GM12878 (cell line): ENCODE data around the gene GPR107. TPM values are rescaled to one million over a fixed set of nuclear protein-coding genes. Genes with fewer than 3 reads are reported as not detected.

Experiments used
- ATAC-seq: fragments of 200-7000 bp; cut with Tn5 transposase; 3 replicates; pipeline ENCODE4 v1.9.1; 2020; ENCODE audit warnings: mild to moderate bottlenecking, moderate library complexity
- BruUV-seq: library from RNA; stranded (reverse); fragments of 400-500 nt; replicated peaks from 2 replicates; lab custom pipeline; 2021; lab: Mats Ljungman, UMichigan
- CTCF ChIA-PET: fragments of 300-600 bp; sonication (Branson Sonifier 250); formaldehyde crosslinking; extraction: SDS; loops from one replicate; lab custom pipeline; 2021; ENCODE audit warnings: inconsistent platforms; lab: Yijun Ruan, JAX
- POLR2A ChIA-PET: fragments of 350-600 bp; formaldehyde crosslinking; extraction: SDS; loops from one replicate; lab custom pipeline; 2021; ENCODE audit warnings: inconsistent platforms; lab: Charles Lee
- RAD21 ChIA-PET: fragments of 300-600 bp; sonication (Branson Sonifier 250); formaldehyde crosslinking; loops from one replicate; lab custom pipeline; 2023; ENCODE audit warnings: antibody characterized with exemption; ENCODE audit not compliant: unreplicated experiment; lab: Charles Lee
- SMC1A ChIA-PET: fragments of 300-600 bp; sonication (Branson Sonifier 250); formaldehyde crosslinking; loops from one replicate; lab custom pipeline; 2023; ENCODE audit not compliant: unreplicated experiment, uncharacterized antibody; lab: Charles Lee
- DNase-seq: peaks from one replicate; pipeline ENCODE4 v3.0.0-alpha.2; 2011; ENCODE audit warnings: low read depth, low spot score
- FAIRE-seq: peaks from 3 replicates; lab custom pipeline; 2011; peaks lifted over from hg19 to GRCh38; lab: Jason Lieb, UNC
- H2AFZ ChIP-seq: 2 replicates; pipeline ENCODE4 v1.6.0; 2011; ENCODE audit warnings: low read depth, low read length, control low read depth; ENCODE audit not compliant: control insufficient read depth
- H3K27ac ChIP-seq: 2 replicates; pipeline ENCODE4 v1.5.1; 2011; ENCODE audit warnings: control low read depth; ENCODE audit not compliant: control insufficient read depth, insufficient read depth
- H3K27me3 ChIP-seq, 2 experiments: replicated peaks in 1 of 2; 2 replicates each; pipeline versions ENCODE4 v1.6.0 to v1.6.1; 2011; ENCODE audit warnings: low read length in 1 of 2; ENCODE audit not compliant: control insufficient read depth in 2 of 2, insufficient read depth in 2 of 2
- H3K36me3 ChIP-seq, 2 experiments: 2 replicates each; pipeline ENCODE4 v1.5.1; 2011; ENCODE audit warnings: low read length in 1 of 2; ENCODE audit not compliant: control insufficient read depth in 2 of 2, insufficient read depth in 2 of 2
- H3K4me1 ChIP-seq: 2 replicates; pipeline ENCODE4 v1.6.1; 2011; ENCODE audit warnings: mild to moderate bottlenecking, low read length, moderate library complexity, mixed read lengths; ENCODE audit not compliant: control insufficient read depth, insufficient read depth
- H3K4me2 ChIP-seq: 2 replicates; pipeline ENCODE4 v1.6.0; 2011; ENCODE audit warnings: control low read depth; ENCODE audit not compliant: control insufficient read depth, insufficient read depth
- H3K4me3 ChIP-seq: fragments of 200-600 bp; sonication (generic); 2 replicates; pipeline ENCODE4 v1.5.1; 2016
- H3K79me2 ChIP-seq: 2 replicates; pipeline ENCODE4 v1.6.0; 2011; ENCODE audit warnings: low read length; ENCODE audit not compliant: control insufficient read depth, insufficient read depth
- H3K9ac ChIP-seq: 2 replicates; pipeline ENCODE4 v1.8.0; 2011; ENCODE audit warnings: low read length, control low read depth, mixed read lengths; ENCODE audit not compliant: control insufficient read depth, insufficient read depth
- H3K9me3 ChIP-seq: replicated peaks from 3 replicates; pipeline ENCODE4 v1.5.1; 2011; ENCODE audit warnings: mild to moderate bottlenecking, low read length; ENCODE audit not compliant: control insufficient read depth, insufficient read depth
- H4K20me1 ChIP-seq: 2 replicates; pipeline ENCODE4 v1.6.0; 2011; ENCODE audit not compliant: control insufficient read depth, insufficient read depth
- CBX3 ChIP-seq: fragments of 200-600 bp; sonication (generic); IDR thresholded peaks from 2 replicates; pipeline ENCODE4 v1.6.1; 2016; ENCODE audit warnings: low read depth, borderline replicate concordance
- E2F4 ChIP-seq: IDR thresholded peaks from 2 replicates; pipeline ENCODE4 v1.6.1; 2012; ENCODE audit warnings: low read depth, low read length, improper control_type of control experiment
- E4F1 ChIP-seq: fragments of 450-650 bp; IDR thresholded peaks from 2 replicates; pipeline ENCODE4 v1.6.1; 2018; ENCODE audit warnings: borderline replicate concordance, mild to moderate bottlenecking; ENCODE audit not compliant: partially characterized antibody
- IKZF2 ChIP-seq, 2 experiments: fragments of 450-650 bp; IDR thresholded peaks; 2 replicates each; pipeline ENCODE4 v1.6.1; 2017; ENCODE audit warnings: mild to moderate bottlenecking in 2 of 2, moderate library complexity in 2 of 2
- NFIC ChIP-seq: IDR thresholded peaks from 2 replicates; pipeline ENCODE4 v1.6.1; 2012; ENCODE audit warnings: low read depth, mild to moderate bottlenecking, inconsistent platforms, low read length, moderate library complexity
- NFYB ChIP-seq: IDR thresholded peaks from 2 replicates; pipeline ENCODE4 v1.6.1; 2011; ENCODE audit warnings: low read depth, mild to moderate bottlenecking, low read length, improper control_type of control experiment, moderate library complexity; ENCODE audit not compliant: insufficient read depth
- POLR2A ChIP-seq: IDR thresholded peaks from 2 replicates; pipeline ENCODE4 v1.6.1; 2011; ENCODE audit warnings: low read depth, mild to moderate bottlenecking, low read length
- RBBP5 ChIP-seq: fragments of 200-600 bp; sonication (generic); conservative IDR thresholded peaks from 2 replicates; pipeline ENCODE4 v1.6.1; 2016
- RELB ChIP-seq: fragments of 450-650 bp; IDR thresholded peaks from 2 replicates; pipeline ENCODE4 v1.6.1; 2017; ENCODE audit warnings: low read depth, mild to moderate bottlenecking, moderate library complexity
- YBX1 ChIP-seq: fragments of 450-650 bp; IDR thresholded peaks from 2 replicates; pipeline ENCODE4 v1.6.1; 2016; ENCODE audit warnings: antibody characterized with exemption
- ZBED1 ChIP-seq: IDR thresholded peaks from 2 replicates; pipeline ENCODE4 v1.6.1; 2016; ENCODE audit warnings: borderline replicate concordance
- ZNF24 ChIP-seq: fragments of 450-650 bp; IDR thresholded peaks from 2 replicates; pipeline ENCODE4 v1.6.1; 2017; ENCODE audit warnings: antibody characterized with exemption, mild to moderate bottlenecking
- WGBS: methylation state at CpG from one replicate; pipeline ENCODE4 v1.1.6; 2016; ENCODE audit warnings: low lambda C conversion rate; ENCODE audit not compliant: insufficient replicate concordance, insufficient coverage; ENCODE audit errors: missing lambda C conversion rate; 5-methylcytosine and 5-hydroxymethylcytosine counted together
- in situ Hi-C: fragments of 300-500 bp; cut with MboI; formaldehyde crosslinking; loops from 9 replicates; pipeline ENCODE4 v1.14.3; 2018; ENCODE audit warnings: mixed read lengths
- intact Hi-C: fragments of 100-400 bp; cut with micrococcal nuclease; formaldehyde crosslinking; loops from one replicate; pipeline ENCODE4 v1.14.2; 2022; ENCODE audit not compliant: unreplicated experiment
- polyA plus RNA-seq, 11 experiments: library from polyadenylated mRNA; depleted of rRNA in 4 of 11; unstranded in 6 of 11; stranded (reverse) in 5 of 11; fragments of >200 nt; fragmentation: Nextera tagmentation in 4 of 11; fragmentation: Illumina TruSeq in 1 of 11; extraction: Ambion mirVana in 4 of 11; extraction: Trizol in 1 of 11; gene quantifications; 1 replicate in 1 of 11; 2 replicates in 10 of 11; pipeline versions ENCODE4 v1.2.1 to v1.2.3, GENCODE V29; 2011 to 2016; ENCODE audit warnings: inconsistent platforms in 2 of 11, missing spikeins in 2 of 11, low read depth in 1 of 11
- total RNA-seq, 4 experiments: library from RNA; depleted of rRNA in 3 of 4; stranded (reverse); fragments of >200 nt in 3 of 4; fragmentation: Illumina TruSeq in 1 of 4; extraction: Trizol in 1 of 4; gene quantifications; 2 replicates each; pipeline versions ENCODE4 v1.2.1 to v1.2.3, GENCODE V29; 2013 to 2021

The GPR107 gene
- total and polyA plus RNA-seq, 10 of the 15 experiments (the other 5 are each of a cell fraction or from before 2014, with no cell fraction given) = 2.7 to 21.4 (median 10.6) TPM

GRCh38 chr9:130119519-130120298 lies 66.0 kb downstream of the GPR107 start (continued):
- no peak for TF ChIP-seq YBX1
- TF ChIP-seq RELB = no peak

- Histone ChIP-seq H4K20me1 (no peaks in the 10 kb centered on the region), H2AFZ (no peak overlapping the region), H3K4me3 (no peak overlapping the region), H3K4me2 (no peak overlapping the region), H3K27me3 (no peaks in the 10 kb centered on the region), H3K36me3 (peaks cover 1 to 3% of the 10 kb centered on the region in 2 experiments), H3K9ac (no peak overlapping the region), H3K79me2 (no peaks in the 10 kb centered on the region), H3K4me1 (peaks cover 8% of the 10 kb centered on the region), H3K27ac (no peak overlapping the region), H3K9me3 (no peaks in the 10 kb centered on the region)
- 71% methylated on average over 6 of the region's 6 CpGs for WGBS
- SMC1A ChIA-PET = interaction anchor here (1.5 kb wide), 1 partner anchor 13 kb away, joined by 6 read pairs; no protein-coding TSS in a partner anchor
- no peak for DNase-seq
- ATAC-seq = no peak
- CTCF ChIA-PET = no interaction called here
- RAD21 ChIA-PET = no interaction called here
- no peak for FAIRE-seq
- TF ChIP-seq CBX3 (no peak), ZBED1 (no peak), NFYB (no peak), ZNF24 (no peak), IKZF2 (IDR thresholded peaks at IDR 0.05) (no peak), RELB (no peak), RBBP5 (no peak), POLR2A (no peak), E2F4 (no peak), E4F1 (no peak), NFIC (no peak)
- intact Hi-C loops (no loop called here), in situ Hi-C loops (no loop called here)
- no TSS peak for BruUV-seq
- POLR2A ChIA-PET = interaction anchor here (0.9 kb wide), 1 partner anchor 53 kb away, joined by 3 read pairs; no protein-coding TSS in a partner anchor
Observed at GRCh38 chr9:130120299-130120587, 66.5 kb downstream of the GPR107 start.
